ENCODE data around the gene PARD3B. TPM values are rescaled to one million over a fixed set of nuclear protein-coding genes. Genes with fewer than 3 reads are reported as not detected.

Gene PARD3B
- total and polyA plus RNA-seq, 2 of the 13 experiments (the other 11 are each of a cell fraction or from before 2014, with no cell fraction given), result 0.71 to 2.3 TPM

DNA sequence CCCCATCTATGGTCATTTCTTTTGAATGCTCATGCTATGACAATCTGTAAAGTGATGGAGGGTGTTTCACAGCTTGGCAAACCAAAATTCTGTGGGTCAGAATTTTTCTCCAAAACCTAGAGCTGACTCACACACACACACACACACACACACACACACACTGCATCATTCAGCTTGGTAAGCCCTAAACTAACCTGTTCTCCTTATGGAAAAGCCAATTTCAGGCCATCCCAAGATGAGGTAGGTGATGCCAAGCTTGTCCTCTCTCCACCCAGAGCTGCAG is 1092.0 kb downstream of the PARD3B start (continued):
- TF ChIP-seq, protein P1, sequence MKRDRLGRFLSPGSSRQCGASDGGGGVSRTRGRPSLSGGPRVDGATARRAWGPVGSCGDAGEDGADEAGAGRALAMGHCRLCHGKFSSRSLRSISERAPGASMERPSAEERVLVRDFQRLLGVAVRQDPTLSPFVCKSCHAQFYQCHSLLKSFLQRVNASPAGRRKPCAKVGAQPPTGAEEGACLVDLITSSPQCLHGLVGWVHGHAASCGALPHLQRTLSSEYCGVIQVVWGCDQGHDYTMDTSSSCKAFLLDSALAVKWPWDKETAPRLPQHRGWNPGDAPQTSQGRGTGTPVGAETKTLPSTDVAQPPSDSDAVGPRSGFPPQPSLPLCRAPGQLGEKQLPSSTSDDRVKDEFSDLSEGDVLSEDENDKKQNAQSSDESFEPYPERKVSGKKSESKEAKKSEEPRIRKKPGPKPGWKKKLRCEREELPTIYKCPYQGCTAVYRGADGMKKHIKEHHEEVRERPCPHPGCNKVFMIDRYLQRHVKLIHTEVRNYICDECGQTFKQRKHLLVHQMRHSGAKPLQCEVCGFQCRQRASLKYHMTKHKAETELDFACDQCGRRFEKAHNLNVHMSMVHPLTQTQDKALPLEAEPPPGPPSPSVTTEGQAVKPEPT (CRISPR knock-in tag; IDR thresholded peaks at IDR 0.05; ENCODE audit: low read depth), result no peak

DNA sequence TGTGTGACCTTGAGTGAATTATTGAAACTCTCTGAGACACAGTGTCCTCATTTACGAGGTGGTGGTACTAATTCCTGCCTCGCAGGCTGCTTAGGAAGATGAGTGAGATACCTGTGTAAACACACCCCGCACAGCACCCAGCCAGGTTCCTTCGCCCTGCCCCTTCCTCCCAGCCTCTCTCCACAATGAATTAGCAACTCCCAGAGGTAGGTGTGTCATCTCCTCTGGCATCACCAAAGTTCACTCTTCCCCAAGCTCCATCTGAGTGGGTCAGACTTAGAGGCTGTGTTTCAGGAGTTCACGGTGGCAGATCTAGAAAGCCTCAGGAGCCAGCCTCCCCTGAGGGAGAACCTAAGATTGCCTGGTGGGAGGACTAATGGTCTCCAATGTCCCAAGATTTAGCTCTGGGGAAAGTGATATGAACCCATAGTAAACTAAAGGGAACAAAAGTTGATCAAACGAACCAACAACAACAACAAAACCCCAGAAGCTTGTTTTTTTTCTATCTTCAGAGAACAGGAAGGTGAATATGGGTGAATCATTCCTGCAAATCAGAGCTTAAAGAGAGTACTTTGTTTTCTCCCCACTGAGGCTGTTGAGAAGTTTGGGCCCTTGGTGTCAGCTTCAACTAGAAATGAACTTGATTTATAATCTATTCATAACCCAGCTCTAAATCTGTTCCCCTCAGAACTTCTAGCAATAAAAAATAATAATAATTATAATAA is 1092.7 kb downstream of the PARD3B start:
- Histone ChIP-seq H3K4me1 (ENCODE audit: insufficient read depth, low read length) (no peaks in the 10 kb centered on the region), H4K20me1 (ENCODE audit: insufficient read depth, low read length) (no peaks in the 10 kb centered on the region), H3K9me3 (ENCODE audit: low read length) (no peaks in the 10 kb centered on the region), H3K4me3 (replicated peaks in 1 of 3; ENCODE audit: insufficient read depth in 1 of 3, low read depth in 2 of 3, low read length in 3 of 3) (no peak overlapping the region), H3K27me3 (ENCODE audit: control insufficient read depth in 1 of 2, insufficient read depth in 2 of 2, low read length in 2 of 2) (0 out of 5 replicates have a peak, but pooled peaks cover 0 to 4% of the 10 kb centered on the region in 2 experiments), H3K36me3 (replicated peaks in 1 of 2; ENCODE audit: control insufficient read depth in 1 of 2, insufficient read depth in 2 of 2, low read length in 2 of 2) (no peaks in the 10 kb centered on the region), H3K9ac (ENCODE audit: insufficient read depth, low read depth, low read length) (no peak overlapping the region), H3K27ac (ENCODE audit: extremely low read length, insufficient read depth, low read length) (no peak overlapping the region), H3K4me2 (ENCODE audit: low read depth, low read length) (no peak overlapping the region), H3K79me2 (ENCODE audit: insufficient read depth, low read length) (no peaks in the 10 kb centered on the region), H2AFZ (ENCODE audit: low read length) (no peak overlapping the region)
- no peak for FAIRE-seq
- intact Hi-C loops (cut with micrococcal nuclease; ENCODE audit: unreplicated experiment), result no loop called here
- CTCF ChIA-PET (ENCODE audit: low intra/inter-chr PET ratio, low total read pairs), result no interaction called here
- ATAC-seq, result no peak
- POLR2A ChIA-PET, result no interaction called here
- no peak for TF ChIP-seq SAP130 (CRISPR knock-in tag; IDR thresholded peaks at IDR 0.05; ENCODE audit: low read depth)
- no peak for TF ChIP-seq KDM3A (CRISPR knock-in tag; IDR thresholded peaks at IDR 0.05; ENCODE audit: low read depth)
- TF ChIP-seq SOX5 (CRISPR knock-in tag; IDR thresholded peaks at IDR 0.05; ENCODE audit: borderline replicate concordance), result no peak
- DNase-seq (ENCODE audit: low spot score), result no peak
- WGBS (ENCODE audit: low lambda C conversion rate), result 8% methylated on average over 6 of the region's 6 CpGs
- BruUV-seq (replicated peaks), result no TSS peak
- in situ Hi-C loops (cut with HindIII; ENCODE audit: extremely low pct_ligation_motif_present, low pct_unique_long_range_greater_than_20kb), result no loop called here

DNA sequence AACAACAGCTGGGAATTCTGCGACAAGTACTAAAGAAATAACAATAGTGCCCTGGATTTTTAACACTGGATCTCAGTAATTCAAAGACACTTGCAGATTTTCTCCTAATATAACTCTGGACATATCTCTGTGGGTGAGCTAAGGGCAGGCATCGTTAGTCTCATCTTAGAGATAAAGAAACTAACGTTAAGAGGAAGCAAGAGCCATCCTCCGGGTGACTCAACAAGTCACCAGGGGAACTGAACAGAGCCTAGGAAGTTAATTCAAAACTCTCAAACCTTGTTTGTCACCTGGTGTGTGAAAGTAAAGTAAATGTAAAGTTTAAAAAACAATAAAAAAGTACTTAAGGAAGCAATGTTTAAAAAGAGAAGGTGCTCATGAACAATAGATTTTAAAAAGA is 1095.4 kb downstream of the PARD3B start:
- Histone ChIP-seq H3K27ac (ENCODE audit: extremely low read length, insufficient read depth, low read length) (no peak overlapping the region), H3K79me2 (ENCODE audit: insufficient read depth, low read length) (no peaks in the 10 kb centered on the region), H3K9ac (ENCODE audit: insufficient read depth, low read depth, low read length) (no peak overlapping the region), H3K27me3 (ENCODE audit: control insufficient read depth in 1 of 2, insufficient read depth in 2 of 2, low read length in 2 of 2) (no peaks in the 10 kb centered on the region), H3K4me3 (replicated peaks in 1 of 3; ENCODE audit: insufficient read depth in 1 of 3, low read depth in 2 of 3, low read length in 3 of 3) (no peak overlapping the region), H3K4me2 (ENCODE audit: low read depth, low read length) (no peak overlapping the region), H3K9me3 (ENCODE audit: low read length) (no peaks in the 10 kb centered on the region), H3K36me3 (replicated peaks in 1 of 2; ENCODE audit: control insufficient read depth in 1 of 2, insufficient read depth in 2 of 2, low read length in 2 of 2) (no peaks in the 10 kb centered on the region), H4K20me1 (ENCODE audit: insufficient read depth, low read length) (no peaks in the 10 kb centered on the region), H2AFZ (ENCODE audit: low read length) (no peak overlapping the region), H3K4me1 (ENCODE audit: insufficient read depth, low read length) (no peaks in the 10 kb centered on the region)
- CTCF ChIA-PET (ENCODE audit: low intra/inter-chr PET ratio, low total read pairs), result no interaction called here
- no TSS peak for BruUV-seq (replicated peaks)
- DNase-seq (ENCODE audit: low spot score) (no peak), ATAC-seq (no peak), FAIRE-seq (no peak)
- WGBS (ENCODE audit: low lambda C conversion rate), result 31% methylated on average over 4 of the region's 4 CpGs
- in situ Hi-C loops (cut with HindIII; ENCODE audit: extremely low pct_ligation_motif_present, low pct_unique_long_range_greater_than_20kb), result no loop called here
- intact Hi-C loops (cut with micrococcal nuclease; ENCODE audit: unreplicated experiment), result no loop called here
- TF ChIP-seq BCL6 (CRISPR knock-in tag; IDR thresholded peaks at IDR 0.05), result no peak
- TF ChIP-seq PHF8 (CRISPR knock-in tag; IDR thresholded peaks at IDR 0.05), result no peak
- no peak for TF ChIP-seq YEATS4 (CRISPR knock-in tag; IDR thresholded peaks at IDR 0.05; ENCODE audit: borderline replicate concordance)
- no peak for TF ChIP-seq JUNB (CRISPR knock-in tag; IDR thresholded peaks at IDR 0.05; ENCODE audit: borderline replicate concordance)
- POLR2A ChIA-PET, result no interaction called here

All from HepG2 (cell line).